SU-DHL-6 (cell line): ENCODE data around the gene LINGO3.

Experiments used
- H2AFZ ChIP-seq: fragments of 200-600 bp; sonication (generic); 2 replicates; pipeline ENCODE4 v1.6.1; 2014; ENCODE audit warnings: low read depth, mild to moderate bottlenecking, moderate library complexity, mixed read lengths, antibody characterized with exemption, low read length; ENCODE audit not compliant: severe bottlenecking
- H3F3A ChIP-seq: fragments of 200-600 bp; shearing (Covaris generic); 2 replicates; pipeline ENCODE4 v1.6.0; 2016; ENCODE audit warnings: antibody characterized with exemption, mild to moderate bottlenecking; ENCODE audit not compliant: insufficient read depth
- H3K27ac ChIP-seq: fragments of 200-600 bp; sonication (generic); 2 replicates; pipeline ENCODE4 v1.5.1; 2016; ENCODE audit warnings: low read depth, mild to moderate bottlenecking, low read length, moderate library complexity, mixed read lengths
- H3K27me3 ChIP-seq: fragments of 200-600 bp; sonication (generic), shearing (Covaris generic); 2 replicates; pipeline ENCODE4 v1.6.0; 2014; ENCODE audit warnings: mild to moderate bottlenecking, low read length
- H3K36me3 ChIP-seq: fragments of 200-600 bp; sonication (generic); 2 replicates; pipeline ENCODE4 v1.6.1; 2014; ENCODE audit warnings: mild to moderate bottlenecking, low read length, mixed read lengths
- H3K4me2 ChIP-seq: fragments of 300-600, 200-600 bp; shearing (Covaris generic), sonication (generic); 2 replicates; pipeline ENCODE4 v1.6.0; 2014; ENCODE audit warnings: low read length, low read depth, mild to moderate bottlenecking; ENCODE audit not compliant: poor library complexity, severe bottlenecking
- H3K4me3 ChIP-seq: fragments of 200-600 bp; sonication (generic); 2 replicates; pipeline ENCODE4 v1.5.1; 2014; ENCODE audit warnings: antibody characterized with exemption, low read length, mild to moderate bottlenecking, mixed read lengths; ENCODE audit not compliant: insufficient read depth, poor library complexity, severe bottlenecking
- H3K79me2 ChIP-seq: fragments of 200-600 bp; sonication (generic); 2 replicates; pipeline ENCODE4 v1.6.1; 2014; ENCODE audit warnings: mild to moderate bottlenecking, low read length, moderate library complexity; ENCODE audit not compliant: insufficient read depth
- H3K9ac ChIP-seq: fragments of 200-600 bp; sonication (generic); 2 replicates; pipeline ENCODE4 v1.7.0; 2014; ENCODE audit warnings: mild to moderate bottlenecking, low read length
- H3K9me2 ChIP-seq: fragments of 200-600 bp; sonication (generic); replicated peaks from 2 replicates; pipeline ENCODE4 v1.6.1; 2014; ENCODE audit warnings: low read length; ENCODE audit not compliant: insufficient read depth
- H3K9me3 ChIP-seq: fragments of 200-600 bp; sonication (generic); 2 replicates; pipeline ENCODE4 v1.6.1; 2014; ENCODE audit warnings: low read length, mixed read lengths; ENCODE audit not compliant: insufficient read depth
- H4K20me1 ChIP-seq: fragments of 200-600 bp; sonication (generic); 2 replicates; pipeline ENCODE4 v1.6.1; 2014; ENCODE audit warnings: low read depth, mild to moderate bottlenecking, antibody characterized with exemption, low read length, moderate library complexity, mixed read lengths
- CTCF ChIP-seq: fragments of 200-600 bp; sonication (generic); IDR thresholded peaks from one replicate; pipeline ENCODE4 v1.5.1; 2017; ENCODE audit warnings: antibody characterized with exemption, mild to moderate bottlenecking, low read length, moderate library complexity; ENCODE audit not compliant: insufficient read depth, poor library complexity, severe bottlenecking
- EZH2phosphoT487 ChIP-seq: fragments of 200-600 bp; sonication (generic), shearing (Covaris generic); conservative IDR thresholded peaks from 2 replicates; pipeline ENCODE4 v1.6.1; 2018; ENCODE audit warnings: mild to moderate bottlenecking, antibody characterized with exemption, low read length, moderate library complexity, mixed read lengths

The LINGO3 gene

GRCh38 chr19:2315818-2316353, 7.9 kb upstream of the LINGO3 start:
- H3K36me3 ChIP-seq: no peaks in the 10 kb centered on the region
- TF ChIP-seq CTCF (peak; percentile 59), EZH2phosphoT487 (no peak)
- H3K4me3 ChIP-seq: no peak overlapping the region
- H3K9me3 ChIP-seq: 0 out of 2 replicates have a peak, but pooled peaks cover 9% of the 10 kb centered on the region
- H3F3A ChIP-seq: peaks cover 5% of the 10 kb centered on the region; the same call in 1 of the 2 replicates
- no peaks in the 10 kb centered on the region for H4K20me1 ChIP-seq
- no peak overlapping the region for H2AFZ ChIP-seq
- no peaks in the 10 kb centered on the region for H3K79me2 ChIP-seq
- H3K27me3 ChIP-seq: no peaks in the 10 kb centered on the region
- no peak overlapping the region for H3K27ac ChIP-seq
- no peak overlapping the region for H3K9ac ChIP-seq
- H3K9me2 ChIP-seq: no peaks in the 10 kb centered on the region
- H3K4me2 ChIP-seq: no peak overlapping the region

GRCh38 chr19:2315121-2315817, 7.3 kb upstream of the LINGO3 start:
- TF ChIP-seq EZH2phosphoT487 (no peak), CTCF (no peak)
- Histone ChIP-seq H3K4me2 (no peak overlapping the region), H4K20me1 (no peaks in the 10 kb centered on the region), H2AFZ (no peak overlapping the region), H3K4me3 (no peak overlapping the region), H3K79me2 (no peaks in the 10 kb centered on the region), H3K9me3 (0 out of 2 replicates have a peak, but pooled peaks cover 9% of the 10 kb centered on the region), H3K27ac (no peak overlapping the region), H3K36me3 (no peaks in the 10 kb centered on the region), H3K9ac (no peak overlapping the region), H3F3A (peaks cover 5% of the 10 kb centered on the region; the same call in 1 of the 2 replicates), H3K9me2 (no peaks in the 10 kb centered on the region), H3K27me3 (no peaks in the 10 kb centered on the region)

GRCh38 chr19:2312820-2313501, 5.0 kb upstream of the LINGO3 start:
- no peaks in the 10 kb centered on the region for H3K27me3 ChIP-seq
- no peak overlapping the region for H3K4me2 ChIP-seq
- H3K27ac ChIP-seq: no peak overlapping the region
- no peaks in the 10 kb centered on the region; the same call in 1 of the 2 replicates for H3F3A ChIP-seq
- TF ChIP-seq EZH2phosphoT487 (no peak), CTCF (no peak)
- H3K36me3 ChIP-seq: no peaks in the 10 kb centered on the region
- no peaks in the 10 kb centered on the region for H3K9me2 ChIP-seq
- no peak overlapping the region for H3K9ac ChIP-seq
- H3K4me3 ChIP-seq: no peak overlapping the region
- no peaks in the 10 kb centered on the region for H4K20me1 ChIP-seq
- 0 out of 2 replicates have a peak, but pooled peaks cover 9% of the 10 kb centered on the region for H3K9me3 ChIP-seq
- H3K79me2 ChIP-seq: no peaks in the 10 kb centered on the region
- H2AFZ ChIP-seq: no peak overlapping the region
